Measurements from ENCODE around the gene LENEP. TPM values are rescaled to one million over a fixed set of nuclear protein-coding genes. Genes with fewer than 3 reads are reported as not detected.
"Not testable (repeated sequence)": the region's sequence is repeated elsewhere in the genome, so short reads cannot be mapped to it uniquely, and the experiment has no call there.

LENEP gene
- total and polyA plus RNA-seq, 8 donors: 0.29 TPM; not detected in 7

DNA sequence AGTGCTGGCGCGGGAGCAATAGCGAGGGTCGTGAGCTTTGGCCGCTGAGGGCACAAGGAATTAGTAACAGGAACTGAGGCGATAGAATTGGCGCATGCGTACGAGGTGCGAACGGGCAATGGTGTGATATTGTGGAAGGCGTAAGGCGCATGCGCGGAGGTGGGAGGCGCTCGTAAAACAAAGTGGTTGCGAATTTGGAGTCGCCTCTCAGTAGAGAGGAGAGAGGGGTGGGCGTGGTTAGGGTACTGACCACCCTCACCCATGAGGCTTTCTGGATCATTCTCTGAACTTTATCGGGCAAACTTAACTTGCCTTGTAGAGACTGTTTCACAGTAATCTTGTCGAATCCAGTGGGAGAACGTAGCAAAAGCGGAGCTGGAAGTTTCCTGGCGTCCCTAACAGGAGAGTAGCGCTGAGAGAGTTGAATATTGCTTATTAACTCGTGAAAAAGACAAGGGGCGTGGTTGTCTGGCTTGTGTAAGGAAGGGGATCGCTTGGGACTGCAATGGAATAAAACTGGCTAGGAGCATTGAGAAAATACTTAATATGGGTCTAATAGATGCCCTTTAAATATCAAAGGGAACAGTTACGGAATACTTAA, 18.5 kb upstream of the LENEP start:
- Histone ChIP-seq H3K4me1 (peaks cover 12 to 26% (median 22%) of the 10 kb centered on the region in 3 donors), H3K27ac (peak overlapping the region; percentile 90 to 98 (median 96)), H3K4me3 (peak overlapping the region; percentile 27 to 73 (median 58)), H3K27me3 (no peaks in the 10 kb centered on the region), H3K36me3 (no peaks in the 10 kb centered on the region), H3K9me3 (no peaks in the 10 kb centered on the region)
- intact Hi-C loops (cut with DNase I): no loop called here
- ATAC-seq (peak; percentile 61 to 73 (median 65)), FAIRE-seq (no peak), DNase-seq (peak; percentile 92 to 98 (median 94))
- 0% methylated on average over 30 of the region's 30 CpGs for WGBS, 2 donors
- TF ChIP-seq, protein P1, sequence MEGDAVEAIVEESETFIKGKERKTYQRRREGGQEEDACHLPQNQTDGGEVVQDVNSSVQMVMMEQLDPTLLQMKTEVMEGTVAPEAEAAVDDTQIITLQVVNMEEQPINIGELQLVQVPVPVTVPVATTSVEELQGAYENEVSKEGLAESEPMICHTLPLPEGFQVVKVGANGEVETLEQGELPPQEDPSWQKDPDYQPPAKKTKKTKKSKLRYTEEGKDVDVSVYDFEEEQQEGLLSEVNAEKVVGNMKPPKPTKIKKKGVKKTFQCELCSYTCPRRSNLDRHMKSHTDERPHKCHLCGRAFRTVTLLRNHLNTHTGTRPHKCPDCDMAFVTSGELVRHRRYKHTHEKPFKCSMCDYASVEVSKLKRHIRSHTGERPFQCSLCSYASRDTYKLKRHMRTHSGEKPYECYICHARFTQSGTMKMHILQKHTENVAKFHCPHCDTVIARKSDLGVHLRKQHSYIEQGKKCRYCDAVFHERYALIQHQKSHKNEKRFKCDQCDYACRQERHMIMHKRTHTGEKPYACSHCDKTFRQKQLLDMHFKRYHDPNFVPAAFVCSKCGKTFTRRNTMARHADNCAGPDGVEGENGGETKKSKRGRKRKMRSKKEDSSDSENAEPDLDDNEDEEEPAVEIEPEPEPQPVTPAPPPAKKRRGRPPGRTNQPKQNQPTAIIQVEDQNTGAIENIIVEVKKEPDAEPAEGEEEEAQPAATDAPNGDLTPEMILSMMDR (IDR thresholded peaks at IDR 0.05): no peak

DNA sequence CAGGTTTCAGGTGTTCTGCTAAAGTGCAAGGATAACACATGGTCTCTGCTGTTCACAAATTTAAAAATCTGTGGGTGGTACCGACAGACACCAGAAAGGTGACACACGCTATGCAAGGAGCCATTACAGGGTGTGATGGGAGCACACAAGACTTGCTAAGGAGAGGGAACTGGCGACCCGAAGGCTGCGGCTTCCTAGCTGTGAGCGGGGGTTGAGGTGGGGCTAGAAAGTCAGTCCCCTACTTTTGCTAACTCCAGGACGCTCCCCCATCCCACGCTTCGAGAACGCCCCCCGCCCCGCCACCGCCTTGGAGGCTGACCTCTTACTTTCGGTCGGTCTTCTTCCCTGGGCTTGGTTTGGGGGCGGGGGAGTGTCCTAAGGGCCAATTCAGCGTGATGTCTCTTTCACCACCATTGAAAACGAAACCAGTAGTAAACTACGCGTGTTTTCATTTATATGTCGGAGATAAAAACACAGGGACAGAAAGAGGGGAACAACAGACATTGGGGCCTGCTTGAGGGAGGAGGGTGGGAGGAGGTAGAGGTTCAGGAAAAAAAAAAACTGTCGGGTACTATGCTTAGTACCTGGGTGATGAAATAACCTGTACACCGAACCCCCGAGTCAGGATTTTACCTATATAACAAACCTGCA, 17.9 kb upstream of the LENEP start:
- DNase-seq (peak in 5 of 6 donors; percentile 53 to 79 (median 60)), FAIRE-seq (no peak), ATAC-seq (peak in 1 of 4 donors; percentile 3)
- H3K4me1 ChIP-seq: peaks cover 12 to 26% (median 22%) of the 10 kb centered on the region in 3 donors
- TF ChIP-seq, protein P1 (IDR thresholded peaks at IDR 0.05): no peak
- H3K4me3 ChIP-seq: peak overlapping the region; percentile 27 to 73 (median 58)
- WGBS, 2 donors: 0 to 1% methylated on average over 24 of the region's 24 CpGs
- H3K36me3 ChIP-seq: no peaks in the 10 kb centered on the region
- intact Hi-C loops (cut with DNase I): no loop called here
- H3K27ac ChIP-seq: peak overlapping the region; percentile 90 to 98 (median 96)
- no peaks in the 10 kb centered on the region for H3K9me3 ChIP-seq
- no peaks in the 10 kb centered on the region for H3K27me3 ChIP-seq

DNA sequence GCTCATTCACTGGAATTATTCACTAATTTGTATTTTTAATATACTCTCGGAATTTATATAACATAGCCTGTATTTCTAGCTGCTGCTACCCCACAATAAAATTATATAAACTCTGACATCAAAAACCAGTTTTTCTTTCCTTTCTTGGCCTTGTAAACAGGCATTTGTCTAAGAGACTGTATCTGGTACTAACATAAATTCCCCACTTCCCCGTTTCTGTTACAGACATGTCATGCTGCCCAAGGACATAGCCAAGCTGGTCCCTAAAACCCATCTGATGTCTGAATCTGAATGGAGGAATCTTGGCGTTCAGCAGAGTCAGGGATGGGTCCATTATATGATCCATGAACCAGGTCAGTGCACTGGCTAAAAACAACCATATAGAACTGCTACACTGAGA, 15.6 kb upstream of the LENEP start:
- H3K27ac ChIP-seq; DNase-seq; ATAC-seq; intact Hi-C loops (cut with DNase I); H3K9me3 ChIP-seq; FAIRE-seq; H3K36me3 ChIP-seq; H3K4me3 ChIP-seq; H3K27me3 ChIP-seq: not testable (repeated sequence)
- peaks cover 0 to 11% (median 4%) of the 10 kb centered on the region in 3 donors for H3K4me1 ChIP-seq
- 53 to 58% methylated on average over 3 of the region's 3 CpGs for WGBS, 2 donors

DNA sequence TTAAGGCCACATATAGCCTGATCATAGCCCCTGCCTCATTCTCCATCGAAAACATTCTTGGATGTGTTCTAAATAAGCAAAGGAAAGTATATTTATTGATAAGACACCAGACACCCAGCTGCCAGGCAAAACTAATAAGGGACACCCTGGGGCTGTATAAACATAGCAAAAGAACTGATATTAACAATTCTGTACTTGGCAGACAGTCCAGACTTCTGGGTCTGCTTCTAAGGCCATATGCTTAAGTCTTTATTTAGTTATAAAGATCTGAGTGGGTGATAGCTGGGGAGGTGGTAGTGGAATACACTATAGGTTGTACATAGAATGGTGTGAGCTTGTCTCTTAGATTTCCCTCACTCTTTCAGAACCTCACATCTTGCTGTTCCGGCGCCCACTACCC, 15.0 kb upstream of the LENEP start:
- H3K9me3 ChIP-seq: no peaks in the 10 kb centered on the region
- no peak overlapping the region for H3K4me3 ChIP-seq
- no peaks in the 10 kb centered on the region for H3K36me3 ChIP-seq
- TF ChIP-seq, protein P1 (IDR thresholded peaks at IDR 0.05): no peak
- no peak overlapping the region for H3K27ac ChIP-seq
- DNase-seq (no peak), FAIRE-seq (no peak), ATAC-seq (no peak)
- WGBS, 2 donors: 90% methylated on average over 3 of the region's 3 CpGs
- no peaks in the 10 kb centered on the region for H3K27me3 ChIP-seq
- intact Hi-C loops (cut with DNase I): no loop called here
- H3K4me1 ChIP-seq: peaks cover 0 to 11% (median 0%) of the 10 kb centered on the region in 3 donors

DNA sequence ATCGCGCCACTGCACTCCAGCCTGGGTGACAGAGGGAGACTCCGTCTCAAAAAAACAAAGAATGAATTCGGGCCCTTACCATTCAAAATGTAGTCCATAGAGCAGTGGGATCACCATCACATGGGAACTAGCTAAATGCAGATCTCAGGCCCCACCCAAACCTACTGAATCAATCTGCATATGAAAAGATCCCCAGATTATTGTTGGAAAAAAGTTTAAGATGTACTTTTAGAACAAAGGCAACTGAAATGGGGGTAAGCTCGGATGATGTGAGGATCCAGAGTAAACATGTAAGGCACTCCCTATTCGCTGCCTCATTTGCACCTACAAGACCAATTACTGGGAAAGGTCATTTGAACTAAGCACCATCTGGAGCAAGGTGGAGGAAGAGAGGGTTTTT, 11.0 kb upstream of the LENEP start:
- no peaks in the 10 kb centered on the region for H3K27me3 ChIP-seq
- 53 to 54% methylated on average over 6 of the region's 6 CpGs for WGBS, 2 donors
- H3K4me1 ChIP-seq: peaks cover 6 to 14% (median 7%) of the 10 kb centered on the region in 3 donors
- ATAC-seq (no peak), FAIRE-seq (no peak), DNase-seq (no peak)
- peak overlapping the region in 2 of 4 donors; percentile 59 to 88 for H3K4me3 ChIP-seq
- H3K36me3 ChIP-seq: no peaks in the 10 kb centered on the region
- intact Hi-C loops (cut with DNase I): no loop called here
- TF ChIP-seq, protein P1 (IDR thresholded peaks at IDR 0.05): no peak
- H3K9me3 ChIP-seq: no peaks in the 10 kb centered on the region
- no peak overlapping the region for H3K27ac ChIP-seq

Data from pancreas (tissue), 10 donors.